Stimulated activated CD4-positive, alpha-beta T cell treated with anti-CD3 and anti-CD28 coated beads, Interleukin-12 subunit alpha, Interleukin-12 subunit beta, amount 100 ng/mL, for 4 hours (primary cell): ENCODE measurements around the gene TRIO.
"Not testable (repeated sequence)": the region's sequence is repeated elsewhere in the genome, so short reads cannot be mapped to it uniquely, and the experiment has no call there.

ENCODE experiments used
- DNase-seq: peaks from one replicate; pipeline ENCODE4 v3.0.0-alpha.2; 2020

TRIO gene

GRCh38 chr5:14421851-14422250 is 278.7 kb downstream of the TRIO start:
- DNase-seq = no peak

DNA sequence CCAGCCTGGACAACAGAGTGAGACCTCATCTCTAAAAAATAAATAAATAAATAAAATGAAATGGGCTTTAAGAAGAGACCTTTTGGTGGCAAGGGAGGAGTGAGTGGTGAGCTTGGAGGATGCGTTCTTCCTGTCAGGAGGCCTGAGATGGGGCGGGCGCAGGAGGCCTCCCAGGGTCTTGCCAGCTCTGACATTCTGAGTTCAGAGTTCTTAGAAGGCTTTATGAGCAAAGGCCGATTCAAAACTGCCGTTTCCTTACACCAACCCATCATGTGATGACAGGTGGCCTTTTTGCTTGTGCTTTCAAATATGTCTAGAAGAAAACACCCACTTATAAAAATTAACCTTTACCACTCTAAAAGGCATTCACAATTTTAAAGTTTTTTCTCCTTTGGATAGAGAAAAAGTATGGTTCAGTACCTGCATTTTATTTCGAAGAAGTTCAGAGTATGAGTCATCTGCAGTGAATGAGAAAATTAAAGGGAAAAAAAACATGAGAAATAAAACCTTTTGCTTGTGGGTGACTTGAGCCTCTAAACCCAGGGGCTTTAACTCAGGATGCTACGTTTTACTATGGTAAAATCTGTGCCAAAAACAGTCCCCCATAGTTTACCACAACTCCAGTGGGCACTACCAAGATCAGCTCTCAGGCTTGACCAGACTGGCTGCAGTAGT is 281.0 kb downstream of the TRIO start:
- DNase-seq = no peak

DNA sequence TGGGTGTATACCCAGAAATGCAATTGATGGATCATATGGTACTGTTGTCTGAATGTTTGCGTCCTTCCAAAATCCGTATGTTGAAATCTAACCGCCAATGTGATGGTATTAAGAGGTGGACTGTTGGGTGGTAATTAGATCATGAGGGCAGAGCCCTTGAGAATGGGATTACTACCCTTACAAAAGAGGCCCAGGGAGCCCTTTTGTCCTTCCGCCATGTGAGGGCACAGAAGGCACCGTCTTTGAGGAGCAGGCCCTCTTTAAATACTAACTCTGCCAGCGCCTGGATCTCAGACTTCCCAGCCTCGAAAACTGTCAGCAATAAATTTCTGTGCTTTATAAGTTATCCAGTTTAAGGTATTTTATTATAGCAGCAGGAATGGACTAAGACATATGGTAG is 282.4 kb downstream of the TRIO start:
- no peak for DNase-seq

GRCh38 chr5:14426521-14426920 is 283.4 kb downstream of the TRIO start:
- no peak for DNase-seq

DNA sequence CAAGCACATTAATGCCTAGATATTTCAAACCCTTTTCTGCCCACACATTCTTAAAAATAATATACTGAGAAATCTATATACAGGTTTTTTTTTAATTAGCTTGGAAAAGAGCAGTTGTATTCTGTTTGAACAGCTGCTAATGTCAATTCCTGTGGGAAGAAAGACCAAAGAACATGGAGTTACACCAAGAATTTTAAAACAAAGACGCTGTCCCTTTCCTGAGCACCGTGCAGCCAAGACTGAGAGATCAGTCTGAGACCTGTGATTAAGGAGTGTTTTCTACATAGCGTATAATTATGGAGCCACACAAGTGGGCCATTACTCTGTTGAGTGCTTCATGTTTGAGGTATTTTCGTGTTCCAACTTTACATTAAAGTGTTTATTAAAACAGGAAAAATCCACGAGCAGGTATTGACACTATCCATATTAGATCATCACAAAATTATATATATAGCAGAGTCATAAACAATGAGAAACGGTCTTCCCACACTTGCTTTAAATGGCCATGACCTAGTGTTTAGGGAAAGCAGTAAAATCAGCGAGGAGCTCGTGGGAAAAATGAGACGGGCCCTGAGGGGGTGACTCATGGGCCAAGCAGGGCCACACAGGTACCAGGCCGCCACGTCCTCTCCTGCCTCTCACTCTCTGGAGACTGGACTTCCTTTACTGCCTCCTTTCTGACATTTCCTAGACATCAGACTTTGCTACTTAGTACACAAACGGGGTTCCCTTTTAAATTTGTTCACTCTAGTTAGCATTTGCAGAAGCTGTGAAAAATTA is 285.4 kb downstream of the TRIO start:
- no peak for DNase-seq

- DNase-seq = no peak
Measured at GRCh38 chr5:14429101-14430050, 286.2 kb downstream of the TRIO start.

DNA sequence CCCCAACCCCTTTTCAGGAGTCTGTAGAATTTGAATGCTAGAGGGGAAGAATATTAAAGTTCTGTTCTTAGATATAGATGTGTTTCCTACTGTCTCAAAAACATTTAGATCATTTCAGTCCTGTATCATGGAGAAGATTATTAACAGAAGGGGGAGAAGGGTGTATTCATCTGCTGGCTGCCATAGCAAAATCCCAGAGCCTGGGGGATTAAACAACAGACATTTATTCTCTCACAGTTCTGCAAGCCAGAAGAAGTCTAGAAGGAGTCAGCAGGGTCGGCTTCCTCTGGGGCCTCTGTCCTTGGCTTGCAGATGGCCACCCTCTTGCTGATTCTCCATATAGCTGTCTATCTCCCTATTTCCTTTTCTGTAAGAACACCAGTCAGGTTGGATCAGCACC is 288.4 kb downstream of the TRIO start:
- DNase-seq = no peak

DNA sequence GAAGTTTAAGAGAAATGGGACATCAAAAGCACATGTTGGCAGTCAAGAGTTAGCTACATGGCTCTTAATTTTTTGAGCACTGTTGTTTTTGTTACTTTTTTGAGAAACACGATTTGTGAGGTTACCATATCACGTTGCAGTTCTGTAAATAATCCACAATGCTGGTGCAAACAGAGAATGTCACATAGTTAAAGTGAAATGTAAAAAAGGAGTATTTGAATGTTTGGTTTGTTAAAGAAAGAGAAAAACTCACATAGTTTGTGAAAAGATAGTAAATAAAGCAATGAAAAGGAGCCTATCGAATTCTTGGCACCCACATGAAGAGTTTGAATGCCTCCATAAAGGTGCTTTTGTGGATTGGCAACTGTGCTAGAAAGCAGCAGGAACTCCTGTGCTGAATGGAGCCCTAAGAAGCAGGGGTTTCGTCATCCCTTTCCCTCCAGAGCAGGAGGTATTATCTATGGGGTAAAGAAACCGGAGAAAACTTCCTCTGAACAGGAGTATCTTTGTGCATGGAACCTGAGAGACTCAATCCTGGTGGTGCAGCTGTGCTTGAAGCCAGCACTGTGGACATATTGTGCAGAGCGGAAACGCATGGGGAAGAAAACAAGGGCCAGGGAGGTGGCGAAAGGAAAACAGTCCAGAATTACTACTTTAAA is 289.9 kb downstream of the TRIO start:
- no peak for DNase-seq

DNA sequence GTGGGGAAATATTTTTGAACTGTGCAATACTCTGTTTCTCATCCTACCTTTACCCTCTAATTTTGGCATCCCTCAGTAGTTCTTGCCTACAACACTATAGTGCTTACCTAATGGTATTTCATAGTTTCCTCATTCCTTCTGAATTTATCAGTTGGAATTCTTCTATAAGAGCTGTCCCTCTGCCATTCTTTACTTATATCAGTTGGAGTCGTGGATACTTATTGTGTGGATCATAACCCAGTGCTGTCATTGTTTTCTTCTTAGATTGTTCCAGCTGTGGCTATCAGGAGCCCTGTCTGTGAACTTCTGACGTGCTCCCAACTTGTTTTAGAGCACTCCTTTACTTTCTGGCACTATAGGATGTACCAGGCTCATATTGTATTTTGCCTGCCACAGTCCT is 292.3 kb downstream of the TRIO start:
- no peak for DNase-seq

- DNase-seq = not testable (repeated sequence)
Measured at GRCh38 chr5:14436122-14436521, 293.0 kb downstream of the TRIO start.

DNA sequence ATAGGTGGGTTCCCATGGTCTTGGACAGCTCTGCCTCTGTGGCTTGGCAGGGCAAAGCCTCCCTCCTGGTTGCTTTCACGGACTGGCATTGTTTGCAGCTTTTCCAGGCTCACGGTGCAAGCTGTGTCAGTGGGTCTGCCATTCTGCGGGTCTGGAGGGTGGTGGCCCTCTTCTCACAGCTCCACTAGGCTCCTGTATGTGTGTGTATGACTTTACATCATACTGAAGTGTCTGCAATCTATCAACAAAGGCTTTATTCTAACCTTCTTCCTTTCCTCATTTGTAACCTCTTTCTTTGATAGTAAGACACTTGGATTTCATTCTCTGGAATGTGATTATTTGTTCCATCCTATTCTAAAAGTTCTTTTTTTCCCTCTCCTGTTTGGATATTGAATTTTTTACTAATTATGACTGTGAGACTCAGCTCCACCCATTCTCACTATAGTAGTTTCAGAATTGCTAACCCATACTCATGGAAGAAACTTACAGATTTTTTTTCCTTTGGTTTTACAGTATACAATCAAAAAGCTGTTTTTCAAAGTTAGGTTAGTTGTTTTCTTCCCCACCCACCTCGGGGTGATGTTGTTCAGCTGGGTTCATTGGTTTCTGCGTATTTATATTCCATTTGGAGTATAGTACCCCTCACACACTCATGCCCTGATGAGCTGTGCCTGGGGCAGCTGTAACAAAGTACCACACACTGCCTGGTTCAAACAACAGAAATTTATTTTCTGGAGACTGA is 293.8 kb downstream of the TRIO start:
- no peak for DNase-seq

- DNase-seq = no peak
Measured at GRCh38 chr5:14438195-14438606, 295.1 kb downstream of the TRIO start.

- no peak for DNase-seq
Measured at GRCh38 chr5:14439087-14439871, 296.1 kb downstream of the TRIO start.

DNA sequence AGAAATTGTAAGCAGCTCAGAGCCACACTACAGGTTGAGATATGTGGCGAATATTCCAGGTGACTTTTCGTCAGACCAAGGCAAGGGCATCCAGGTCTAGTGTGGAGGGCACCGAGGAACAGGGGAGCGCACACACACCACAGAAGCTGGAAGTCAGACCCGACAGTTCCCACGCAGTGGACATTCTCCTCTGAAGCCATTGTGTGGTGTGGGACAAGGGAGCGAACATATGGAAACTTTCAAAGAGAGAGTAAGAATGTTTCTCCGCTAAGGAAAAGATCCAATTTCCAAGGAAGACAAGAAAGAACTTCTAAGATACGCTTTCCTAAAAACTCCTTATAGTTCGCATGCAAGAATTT is 297.1 kb downstream of the TRIO start:
- no peak for DNase-seq

- no peak for DNase-seq
Measured at GRCh38 chr5:14440582-14441431, 297.7 kb downstream of the TRIO start.

DNA sequence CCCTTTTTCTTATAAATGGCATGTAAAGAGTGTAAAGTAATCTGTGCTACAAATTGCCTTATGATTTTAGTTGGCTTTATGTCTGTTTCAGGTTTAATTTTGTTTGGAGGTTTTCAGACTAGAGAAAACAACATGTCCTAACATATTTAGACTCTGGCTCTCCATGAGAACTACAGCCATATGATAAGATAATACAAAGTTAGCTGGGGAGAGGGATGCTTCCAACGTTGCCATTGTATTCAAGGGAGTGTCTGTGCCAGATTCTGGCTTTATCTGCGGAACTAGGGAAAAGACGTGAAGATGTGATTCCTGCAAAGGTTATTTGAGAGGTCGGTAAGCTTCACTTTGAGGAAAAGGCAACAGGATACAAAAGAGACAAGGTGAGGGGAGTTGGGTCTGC is 298.5 kb downstream of the TRIO start:
- no peak for DNase-seq

GRCh38 chr5:14442536-14442935 is 299.4 kb downstream of the TRIO start:
- no peak for DNase-seq

DNA sequence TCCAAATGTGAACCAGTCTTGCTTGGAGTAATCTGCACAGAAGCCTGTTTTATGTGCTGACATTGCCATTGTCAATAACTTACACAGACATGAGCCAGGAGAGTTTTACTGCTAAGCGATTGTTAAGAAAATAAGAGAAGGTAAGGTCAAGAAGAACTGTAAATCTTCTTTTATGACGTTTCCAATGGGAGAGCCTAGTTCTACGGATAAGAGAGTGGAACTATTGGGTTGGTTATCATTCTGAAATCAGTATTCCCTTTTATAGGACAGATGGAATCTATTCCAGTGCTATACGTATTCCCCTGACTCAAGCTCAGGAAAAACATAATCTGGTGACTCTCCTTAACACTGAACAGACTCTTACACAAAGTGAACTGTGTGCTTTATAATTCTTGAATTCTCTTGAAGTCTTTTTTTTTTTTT is 300.5 kb downstream of the TRIO start:
- no peak for DNase-seq

- no peak for DNase-seq
Measured at GRCh38 chr5:14444161-14444560, 301.0 kb downstream of the TRIO start.

DNA sequence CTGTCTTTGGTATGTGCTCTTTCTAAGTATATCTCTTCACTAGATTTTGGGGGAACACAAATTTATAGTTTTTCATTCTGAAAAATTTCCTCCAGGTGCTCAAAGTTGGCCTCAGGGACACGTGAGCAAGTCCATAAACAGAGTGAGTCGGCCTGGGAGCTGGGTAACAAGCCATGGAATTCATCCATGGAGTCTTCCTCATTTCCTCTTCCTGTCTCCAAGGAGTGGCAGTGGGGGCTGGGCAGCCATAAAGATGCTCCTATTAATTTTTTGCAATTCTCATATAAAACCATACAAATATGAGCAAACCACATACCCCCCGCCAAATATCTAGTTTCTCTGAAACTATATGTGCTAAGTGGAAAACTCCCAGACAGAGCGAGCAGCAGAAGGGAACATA is 301.9 kb downstream of the TRIO start:
- DNase-seq = no peak
